Hindlimb muscle (tissue), 1 donor: ENCODE measurements around the gene R3HDM2. TPM values are rescaled to one million over a fixed set of nuclear protein-coding genes. Genes with fewer than 3 reads are reported as not detected.
A peak's percentile ranks its signal among the peaks of the same experiment; 100 is the strongest.

Experiments used
- DNase-seq: peaks from one replicate; pipeline ENCODE4 v3.0.0-alpha.2; 2013
- polyA plus RNA-seq: library from polyadenylated mRNA; unstranded; fragments of 120-200 nt; gene quantifications from one replicate; pipeline ENCODE4 v1.2.1, GENCODE V29; 2013; ENCODE audit not compliant: insufficient read length

The R3HDM2 gene
- polyA plus RNA-seq, 1 donor, result 49.4 TPM

GRCh38 chr12:57261428-57261865 is 169.4 kb downstream of the R3HDM2 start:
- no peak for DNase-seq

DNA sequence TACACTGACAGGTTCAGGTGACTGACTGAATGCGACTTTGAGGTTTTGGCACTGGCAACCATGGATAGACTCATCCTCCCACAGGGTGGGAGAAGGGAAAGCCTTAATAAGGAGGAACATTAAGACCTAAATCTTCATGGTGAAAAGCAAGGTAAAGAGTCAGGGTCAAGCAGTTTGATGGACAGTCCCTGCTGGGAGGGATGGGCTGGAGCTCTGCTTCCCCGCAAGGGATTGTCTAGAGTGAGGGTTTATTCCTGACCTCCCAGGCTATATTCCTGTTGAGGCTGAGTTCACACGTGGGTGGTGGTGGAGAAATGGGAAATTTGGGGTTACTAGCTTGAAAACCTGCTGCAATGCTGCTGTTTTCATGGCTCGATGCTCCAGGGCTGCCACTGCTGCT is 170.5 kb downstream of the R3HDM2 start:
- DNase-seq, result no peak

GRCh38 chr12:57258977-57259970 is 171.6 kb downstream of the R3HDM2 start:
- DNase-seq, result no peak

- no peak for DNase-seq
Observed at GRCh38 chr12:57255916-57256315, 174.9 kb downstream of the R3HDM2 start.

DNA sequence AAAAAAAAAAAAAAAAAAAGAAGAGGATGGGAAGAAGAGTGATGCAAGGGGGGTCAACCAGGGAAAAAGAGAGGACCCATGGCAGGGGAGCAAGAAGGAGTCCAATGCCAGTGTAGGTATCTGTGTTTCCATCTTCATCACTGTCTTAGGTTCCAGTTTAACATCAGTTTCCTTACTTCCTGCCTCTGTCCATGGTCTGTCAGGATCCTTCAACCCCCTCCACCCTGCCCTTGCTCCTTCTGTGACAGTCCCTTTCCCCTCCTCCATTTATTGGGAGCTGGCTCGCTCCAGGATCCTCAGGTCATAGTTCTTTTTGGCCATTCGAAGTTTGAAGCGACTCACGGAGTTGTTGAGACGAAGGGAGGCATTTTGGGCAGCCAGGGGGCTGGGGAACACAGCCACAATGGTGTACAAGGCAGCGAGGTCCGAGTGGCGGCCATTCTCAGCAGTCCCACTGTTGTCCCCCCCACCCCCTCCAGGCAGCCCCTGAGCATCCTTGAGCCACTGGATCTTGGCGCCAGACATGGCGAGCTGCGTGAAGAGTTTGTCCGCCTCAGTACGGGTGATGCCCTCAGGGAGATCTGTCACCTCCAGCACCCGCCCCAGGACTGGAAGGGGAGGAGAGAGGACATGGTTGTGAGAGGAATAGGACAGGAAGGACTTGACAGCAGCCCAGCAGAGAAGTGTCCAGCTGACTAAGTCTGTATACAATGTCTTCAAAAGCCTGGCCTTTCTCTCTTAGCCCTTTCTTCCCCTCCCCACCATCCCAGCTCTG is 176.2 kb downstream of the R3HDM2 start:
- no peak for DNase-seq

GRCh38 chr12:57250956-57251355 is 179.9 kb downstream of the R3HDM2 start, which contains the start of gene STAC3:
STAC3 (minus strand) TSS chr12:57251187; CDS start chr12:57249636, 1,551 bp downstream.
- DNase-seq, result no peak

GRCh38 chr12:57250541-57250940 is 180.3 kb downstream of the R3HDM2 start:
- no peak for DNase-seq

GRCh38 chr12:57248934-57249742 is 181.7 kb downstream of the R3HDM2 start:
- DNase-seq, result no peak

DNA sequence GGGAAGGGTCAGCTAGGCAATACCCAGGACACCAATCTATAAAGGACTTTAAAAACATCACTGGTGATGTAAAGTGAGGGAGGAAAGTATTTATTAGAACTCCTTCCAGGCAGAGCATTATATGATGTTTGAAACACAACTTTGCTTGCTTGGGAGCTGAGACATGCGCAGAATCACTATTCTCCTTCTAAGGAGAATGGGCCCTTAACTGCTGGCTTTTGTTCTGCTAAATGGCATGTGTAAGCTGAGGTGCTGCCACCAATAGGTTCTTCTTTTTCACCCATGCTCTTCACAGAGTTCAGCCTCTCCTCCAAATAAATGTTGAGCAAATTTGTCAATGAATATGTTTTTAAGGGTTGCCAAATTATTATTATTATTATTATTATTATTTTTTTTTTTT is 183.8 kb downstream of the R3HDM2 start:
- DNase-seq, result no peak

DNA sequence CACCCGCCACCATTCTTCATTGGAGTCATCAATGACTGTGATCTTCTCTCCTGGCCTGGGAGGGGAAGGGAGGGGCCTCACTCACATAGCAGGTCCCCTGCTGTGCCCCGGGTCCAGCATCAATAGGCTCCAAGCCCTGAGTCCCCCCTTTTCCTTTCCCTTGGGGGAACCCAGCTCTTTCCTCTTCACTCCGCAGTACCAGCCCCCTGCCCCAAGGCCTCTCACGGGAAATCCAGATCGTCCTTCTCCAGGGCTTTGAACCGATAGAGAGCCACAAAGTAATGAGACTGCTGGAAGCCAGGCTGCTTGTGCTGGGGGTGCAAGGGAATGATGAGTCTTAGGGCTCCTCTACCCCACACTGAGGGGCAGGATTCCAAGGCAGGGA is 186.5 kb downstream of the R3HDM2 start:
- no peak for DNase-seq

DNA sequence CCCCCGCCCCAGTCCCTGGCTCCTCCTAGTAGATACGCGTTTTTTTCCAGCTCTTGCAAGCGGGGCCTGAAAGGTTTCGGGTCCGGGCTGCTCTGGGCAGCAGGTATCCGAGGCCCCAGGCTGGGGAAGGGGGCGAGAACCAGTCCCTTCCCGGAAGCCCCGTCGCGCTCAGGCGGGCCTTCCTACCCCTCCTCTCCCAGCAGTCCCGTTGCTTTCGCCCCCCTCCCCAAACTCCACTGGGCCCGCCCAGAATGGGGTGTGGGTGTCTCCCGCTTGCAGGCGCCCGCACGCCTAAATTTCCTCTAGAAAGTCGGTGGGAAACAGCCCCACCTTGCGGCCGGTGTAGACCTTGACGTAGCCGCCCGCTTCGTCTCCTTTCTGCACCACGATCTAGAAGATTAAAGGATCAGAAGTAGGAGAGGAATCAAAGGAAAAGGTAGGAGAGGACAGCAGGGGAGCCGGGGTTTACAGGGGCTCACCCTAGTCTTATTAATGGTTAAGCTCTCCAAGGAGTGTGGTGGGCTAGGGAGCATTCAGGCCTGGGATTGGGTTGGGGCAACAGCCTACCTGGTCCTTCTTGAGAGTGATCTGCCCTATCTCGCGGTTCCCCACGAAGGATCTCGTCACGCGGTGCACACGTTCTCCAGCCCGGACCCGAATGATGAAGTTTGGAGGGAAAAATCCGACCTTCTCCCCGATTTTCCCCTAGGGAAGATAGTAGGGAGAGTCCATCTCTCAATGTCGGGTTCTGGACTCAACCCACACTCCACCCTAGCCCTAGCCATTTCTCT is 187.1 kb downstream of the R3HDM2 start:
- DNase-seq, result peak; percentile 63

DNA sequence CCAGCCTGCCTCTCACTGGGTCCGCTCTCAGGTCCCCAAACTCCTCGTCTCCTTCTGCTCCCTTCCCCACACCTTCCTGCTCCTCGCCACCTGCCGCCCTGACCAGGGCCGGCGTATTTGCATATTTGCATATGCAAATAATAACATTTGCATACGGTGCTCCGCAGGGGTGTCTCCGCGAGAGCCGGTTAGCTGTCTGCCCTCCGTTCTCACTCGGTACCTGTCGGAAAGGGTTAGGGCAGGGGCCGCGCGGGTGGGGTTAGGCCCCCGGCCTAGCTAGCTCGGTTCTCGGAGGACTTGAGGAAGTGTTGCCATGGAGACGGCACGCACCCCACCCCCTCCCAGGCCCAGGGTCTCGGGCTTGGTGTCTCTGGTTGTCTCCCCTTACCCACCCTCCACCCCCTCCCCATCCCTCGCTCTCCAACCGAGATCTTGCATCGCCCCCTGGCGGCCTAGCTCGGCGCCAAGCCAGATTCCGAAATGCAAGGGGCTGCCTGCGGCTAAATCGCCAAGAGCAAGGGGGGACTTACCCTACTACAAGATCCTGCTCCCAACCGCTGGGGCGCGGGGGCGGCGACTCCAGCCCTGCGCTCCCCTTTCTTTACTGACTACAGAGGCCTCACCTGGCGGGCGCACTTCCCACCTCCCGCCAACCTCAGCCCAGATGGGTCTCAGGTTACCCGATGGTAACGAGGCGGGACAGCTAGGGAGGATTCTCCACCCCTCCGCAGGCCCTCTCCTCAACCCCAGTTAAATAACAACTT is 188.0 kb downstream of the R3HDM2 start:
- peak; percentile 66 for DNase-seq

DNA sequence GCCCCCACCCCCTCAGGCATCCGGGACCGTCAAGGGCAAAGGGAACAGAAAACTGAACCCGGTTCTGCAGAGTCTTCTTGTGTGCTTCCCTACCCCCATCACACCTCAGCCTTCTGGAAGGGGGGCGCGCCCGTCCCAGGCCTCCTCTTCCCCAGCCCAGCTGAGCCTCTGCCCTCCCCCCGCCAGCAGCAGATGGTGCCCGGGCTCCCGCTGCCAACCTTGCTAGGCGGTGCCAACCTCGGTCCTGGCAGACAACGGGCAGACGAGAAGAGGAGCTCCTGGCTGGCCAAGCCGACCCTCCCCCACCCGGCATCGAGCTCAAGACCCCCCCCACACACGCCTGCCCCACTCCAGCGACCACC is 188.5 kb downstream of the R3HDM2 start:
- DNase-seq, result no peak

GRCh38 chr12:57241402-57242310 is 189.2 kb downstream of the R3HDM2 start:
- DNase-seq, result no peak

DNA sequence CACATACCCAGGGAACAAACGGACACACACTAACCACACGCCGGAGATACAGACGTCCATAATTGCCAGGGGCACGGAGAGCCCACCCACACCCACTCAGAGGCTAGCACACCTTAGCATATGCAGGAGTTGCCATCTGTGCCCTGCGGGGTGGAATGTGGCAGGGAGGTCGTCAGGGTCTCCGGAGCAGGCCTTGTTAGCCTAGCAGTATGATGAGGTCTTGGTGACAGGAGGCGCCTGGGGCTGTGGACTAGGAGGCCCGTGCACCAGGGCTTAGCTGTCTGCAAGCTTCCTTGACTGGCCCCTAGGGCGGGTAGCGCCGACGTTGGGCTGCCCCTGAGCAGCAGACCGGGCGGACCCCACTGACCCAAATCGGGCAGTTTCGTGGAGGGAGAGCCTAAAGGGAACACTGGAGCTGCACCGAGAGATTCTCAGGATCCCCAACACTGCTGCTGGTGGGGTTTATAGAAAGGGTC is 189.9 kb downstream of the R3HDM2 start:
- DNase-seq, result no peak

DNA sequence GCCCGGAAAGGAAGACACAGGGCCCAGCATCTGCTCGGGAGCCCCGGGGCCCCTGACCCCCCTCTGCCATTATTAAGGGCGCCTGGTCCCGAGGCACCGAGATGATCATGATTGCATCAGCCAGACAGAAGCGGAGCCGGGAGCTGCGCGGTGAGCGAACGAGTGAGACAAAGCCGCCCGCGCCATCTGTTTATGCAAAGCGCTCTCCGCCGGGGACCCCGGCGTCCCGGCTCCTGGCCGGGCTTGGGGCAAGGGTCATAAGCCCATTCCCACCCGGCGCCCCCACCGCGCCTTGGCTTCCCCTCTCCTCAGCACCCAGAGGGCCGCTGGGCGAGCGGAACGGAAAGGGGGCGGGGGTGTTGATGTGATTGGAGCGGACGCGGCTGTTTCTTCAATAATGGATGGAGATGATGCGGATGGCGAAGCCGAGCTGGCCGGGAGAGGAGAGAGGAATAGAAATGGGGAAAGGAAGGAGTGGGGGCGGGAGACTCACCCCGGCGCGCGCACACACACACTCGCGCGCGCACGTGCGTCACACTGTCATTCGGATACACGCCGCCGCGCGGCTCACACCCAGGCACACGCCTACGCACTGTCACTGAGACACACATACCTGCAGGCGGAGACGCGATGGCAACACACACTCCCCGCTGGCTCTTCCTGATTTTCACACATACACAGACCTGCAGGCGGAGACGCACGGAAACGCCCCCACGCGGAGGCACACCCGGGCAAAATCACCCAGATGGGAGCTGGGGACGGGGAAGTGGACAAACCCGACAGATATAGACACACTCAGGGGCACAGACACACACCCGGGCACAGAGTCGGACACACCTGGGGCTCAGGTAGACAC is 190.5 kb downstream of the R3HDM2 start:
- DNase-seq, result peak; percentile 59

DNA sequence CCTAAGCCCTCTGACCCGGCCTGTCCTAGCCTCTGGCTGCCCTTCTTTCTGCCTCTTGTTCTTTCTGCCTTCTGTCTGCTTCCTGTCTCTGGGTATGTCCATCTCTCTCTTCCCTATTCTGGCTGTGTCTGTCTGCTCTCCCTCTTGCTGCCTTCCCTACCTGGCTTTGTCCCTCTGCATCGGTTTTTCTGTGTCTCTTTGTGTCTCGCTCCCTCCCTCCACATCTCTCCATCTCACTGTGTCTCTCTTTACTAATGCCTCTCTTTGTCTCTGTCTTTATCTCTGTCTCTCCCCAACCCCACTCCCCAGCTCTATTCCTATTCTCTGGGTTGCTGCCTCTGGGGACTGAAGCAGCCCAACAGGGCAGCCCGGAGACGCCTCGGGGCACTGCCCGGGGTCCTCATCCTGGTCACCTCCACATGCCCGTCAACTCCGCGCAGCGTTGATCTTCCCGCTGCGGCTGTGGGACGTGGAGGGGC is 191.2 kb downstream of the R3HDM2 start:
- no peak for DNase-seq

DNA sequence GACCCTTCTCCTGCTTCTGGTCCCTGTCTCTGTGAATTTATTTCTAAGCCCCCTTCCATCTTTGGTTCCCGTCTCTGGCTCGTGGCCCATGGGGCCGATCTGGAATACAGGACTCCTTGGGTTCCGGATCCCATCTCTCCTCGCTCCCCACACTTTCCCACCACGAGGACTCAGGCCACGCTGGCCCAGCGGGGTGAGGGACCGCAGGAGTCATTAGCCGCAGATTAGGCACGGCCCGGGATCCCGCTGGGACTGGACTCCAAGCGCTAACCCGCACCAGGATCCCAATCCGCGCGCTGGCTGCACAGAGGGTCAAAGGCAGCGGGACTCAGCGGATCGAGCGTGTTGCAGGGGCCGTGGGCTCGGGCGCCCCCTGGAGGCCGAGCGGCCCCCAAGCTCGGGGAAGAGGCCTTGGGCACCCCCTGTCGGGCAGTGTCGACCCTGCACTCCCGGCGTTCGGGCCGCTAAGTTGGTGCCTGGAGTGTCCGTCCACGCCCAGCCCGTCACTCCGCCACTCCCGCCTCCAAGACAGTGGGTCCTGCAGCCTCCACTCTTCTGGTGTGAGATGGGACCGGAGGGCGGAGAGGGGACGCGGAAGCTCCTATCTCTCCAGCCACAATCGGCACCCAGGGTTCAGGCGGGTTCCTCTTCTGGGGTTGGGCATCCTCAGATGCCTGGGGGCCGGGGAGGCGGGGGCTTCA is 191.8 kb downstream of the R3HDM2 start:
- peak; percentile 91 for DNase-seq
